ENCODE data around the gene EFNA5.

DNA sequence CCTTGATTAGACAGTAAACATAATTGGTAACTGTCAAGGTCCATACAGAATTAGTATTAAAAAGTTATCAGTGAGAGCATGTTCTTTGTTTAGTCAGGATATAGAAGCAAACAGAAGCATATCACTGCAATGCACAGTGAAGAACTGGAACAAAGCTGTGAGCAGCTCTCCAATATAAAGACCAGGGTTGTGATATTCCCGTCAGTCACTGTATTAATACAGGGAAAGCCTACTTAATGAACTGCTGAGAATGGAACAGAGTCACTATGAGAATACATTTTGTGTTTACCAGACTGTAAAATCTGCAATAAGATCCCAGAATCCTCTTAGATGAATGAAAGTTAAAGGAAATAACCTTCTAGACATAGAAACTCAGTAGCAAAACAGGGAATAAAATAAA lies 58.2 kb downstream of the EFNA5 start:
- TF ChIP-seq, protein P1, sequence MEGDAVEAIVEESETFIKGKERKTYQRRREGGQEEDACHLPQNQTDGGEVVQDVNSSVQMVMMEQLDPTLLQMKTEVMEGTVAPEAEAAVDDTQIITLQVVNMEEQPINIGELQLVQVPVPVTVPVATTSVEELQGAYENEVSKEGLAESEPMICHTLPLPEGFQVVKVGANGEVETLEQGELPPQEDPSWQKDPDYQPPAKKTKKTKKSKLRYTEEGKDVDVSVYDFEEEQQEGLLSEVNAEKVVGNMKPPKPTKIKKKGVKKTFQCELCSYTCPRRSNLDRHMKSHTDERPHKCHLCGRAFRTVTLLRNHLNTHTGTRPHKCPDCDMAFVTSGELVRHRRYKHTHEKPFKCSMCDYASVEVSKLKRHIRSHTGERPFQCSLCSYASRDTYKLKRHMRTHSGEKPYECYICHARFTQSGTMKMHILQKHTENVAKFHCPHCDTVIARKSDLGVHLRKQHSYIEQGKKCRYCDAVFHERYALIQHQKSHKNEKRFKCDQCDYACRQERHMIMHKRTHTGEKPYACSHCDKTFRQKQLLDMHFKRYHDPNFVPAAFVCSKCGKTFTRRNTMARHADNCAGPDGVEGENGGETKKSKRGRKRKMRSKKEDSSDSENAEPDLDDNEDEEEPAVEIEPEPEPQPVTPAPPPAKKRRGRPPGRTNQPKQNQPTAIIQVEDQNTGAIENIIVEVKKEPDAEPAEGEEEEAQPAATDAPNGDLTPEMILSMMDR (IDR thresholded peaks at IDR 0.05) = no peak
- TF ChIP-seq POLR2A (IDR thresholded peaks at IDR 0.05) = no peak

Measured in uterus (tissue), 2 donors.